Adipocyte (in vitro differentiated cells): ENCODE data around the gene MPND.
A peak's percentile ranks its signal among the peaks of the same experiment; 100 is the strongest.

ENCODE experiments used
- DNase-seq: peaks from one replicate; pipeline ENCODE4 v3.0.0-alpha.2; 2015; ENCODE audit warnings: low read depth
- H3K27me3 ChIP-seq: replicated peaks from 2 replicates; pipeline ENCODE4 v1.7.0; 2013; ENCODE audit warnings: mild to moderate bottlenecking, low read length, moderate library complexity; ENCODE audit not compliant: control insufficient read depth, insufficient read depth
- H3K36me3 ChIP-seq: 2 replicates; pipeline ENCODE4 v1.7.0; 2013; ENCODE audit warnings: low read length, mild to moderate bottlenecking, moderate library complexity; ENCODE audit not compliant: control insufficient read depth, insufficient read depth, severe bottlenecking
- H3K4me1 ChIP-seq: 2 replicates; pipeline ENCODE4 v1.7.0; 2013; ENCODE audit warnings: mild to moderate bottlenecking, low read length, moderate library complexity; ENCODE audit not compliant: control insufficient read depth, insufficient read depth
- H3K4me3 ChIP-seq: 2 replicates; pipeline ENCODE4 v1.7.0; 2013; ENCODE audit warnings: mild to moderate bottlenecking, low read length, moderate library complexity
- H3K9ac ChIP-seq: 2 replicates; pipeline ENCODE4 v1.7.0; 2013; ENCODE audit warnings: mild to moderate bottlenecking, low read length, moderate library complexity
- H3K9me3 ChIP-seq: 2 replicates; pipeline ENCODE4 v1.7.0; 2013; ENCODE audit warnings: mild to moderate bottlenecking, low read length, moderate library complexity; ENCODE audit not compliant: control insufficient read depth

MPND gene

DNA sequence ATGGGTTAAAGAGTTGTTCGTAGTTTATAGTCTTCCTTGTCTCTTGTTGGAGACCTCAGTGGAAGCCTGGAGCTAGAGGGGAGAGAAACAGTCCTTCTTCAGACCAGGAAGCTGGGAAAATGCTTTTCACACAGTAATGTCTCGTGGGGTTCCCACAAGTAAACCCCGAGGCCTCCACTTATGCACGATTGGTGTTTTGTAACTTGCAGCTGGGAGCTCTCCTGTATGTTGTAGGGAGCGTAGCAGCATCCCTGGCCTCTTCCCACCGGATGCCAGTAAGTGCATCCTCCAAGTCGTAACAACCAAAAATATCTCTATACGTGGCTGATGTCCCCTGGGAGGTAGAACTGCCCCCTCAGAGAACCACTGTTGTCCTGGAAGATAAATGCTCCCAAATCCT, 62.6 kb downstream of the MPND start:
- no peak overlapping the region for H3K4me3 ChIP-seq

DNA sequence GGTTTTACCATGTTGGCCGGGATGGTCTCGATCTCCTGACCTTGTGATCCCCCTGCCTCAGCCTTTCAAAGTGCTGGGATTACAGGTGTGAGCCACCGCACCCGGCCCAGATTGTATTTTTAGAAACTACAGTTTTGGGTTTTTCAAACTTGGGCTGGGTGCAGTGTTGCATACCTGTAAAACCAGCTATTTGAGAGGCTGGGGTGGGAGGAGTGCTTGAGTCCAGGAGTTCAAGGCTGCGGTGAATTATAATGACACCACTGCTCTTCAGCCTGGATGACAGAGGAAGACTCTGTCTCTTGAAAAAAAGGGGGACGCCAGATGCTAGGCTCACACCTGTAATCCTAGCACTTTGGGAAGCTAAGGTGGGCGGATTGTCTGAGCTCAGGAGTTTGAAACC, 63.3 kb downstream of the MPND start:
- Histone ChIP-seq H3K36me3 (peaks cover 6% of the 10 kb centered on the region), H3K27me3 (no peaks in the 10 kb centered on the region), H3K9me3 (no peaks in the 10 kb centered on the region), H3K4me1 (peaks cover 16% of the 10 kb centered on the region), H3K4me3 (no peak overlapping the region), H3K9ac (no peak overlapping the region)
- DNase-seq = no peak

More for the DNA sequence above, 62.6 kb downstream of the MPND start:
- no peaks in the 10 kb centered on the region for H3K27me3 ChIP-seq
- DNase-seq = no peak
- peak overlapping the region; percentile 2 for H3K9ac ChIP-seq
- no peaks in the 10 kb centered on the region for H3K9me3 ChIP-seq
- peaks cover 6% of the 10 kb centered on the region for H3K36me3 ChIP-seq
- peaks cover 19% of the 10 kb centered on the region for H3K4me1 ChIP-seq

DNA sequence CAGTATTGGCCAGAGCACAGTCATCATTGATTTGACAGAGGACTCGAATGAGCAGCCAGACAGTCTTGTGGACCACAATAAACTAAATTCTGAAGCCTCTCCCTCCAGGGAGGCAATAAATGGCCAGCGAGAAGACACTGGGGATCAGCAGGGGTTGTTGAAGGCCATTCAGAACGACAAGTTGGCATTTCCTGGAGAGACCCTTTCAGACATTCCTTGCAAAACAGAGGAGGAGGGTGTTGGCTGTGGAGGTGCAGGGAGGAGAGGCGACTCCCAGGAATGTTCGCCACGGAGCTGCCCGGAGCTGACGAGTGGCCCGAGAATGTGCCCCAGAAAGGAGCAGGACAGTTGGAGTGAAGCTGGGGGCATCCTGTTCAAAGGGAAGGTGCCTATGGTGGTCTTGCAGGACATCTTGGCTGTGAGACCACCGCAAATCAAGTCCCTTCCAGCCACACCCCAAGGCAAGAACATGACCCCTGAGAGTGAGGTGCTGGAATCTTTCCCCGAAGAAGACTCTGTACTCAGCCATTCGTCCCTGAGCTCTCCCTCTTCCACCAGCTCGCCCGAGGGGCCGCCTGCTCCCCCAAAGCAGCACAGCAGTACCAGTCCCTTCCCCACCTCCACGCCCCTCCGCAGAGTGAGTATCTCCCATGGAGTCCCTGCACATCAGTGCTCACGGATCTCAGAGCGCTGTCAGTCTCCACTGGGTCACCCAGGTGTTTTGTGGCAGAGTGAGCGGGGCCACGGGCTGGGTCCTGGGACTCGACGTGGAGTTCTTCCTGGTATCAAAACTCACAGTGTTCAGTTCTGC, 66.0 kb downstream of the MPND start:
- H3K9me3 ChIP-seq = no peaks in the 10 kb centered on the region
- no peaks in the 10 kb centered on the region for H3K27me3 ChIP-seq
- DNase-seq = no peak
- H3K9ac ChIP-seq = no peak overlapping the region
- H3K4me1 ChIP-seq = peaks cover 8% of the 10 kb centered on the region
- H3K36me3 ChIP-seq = peaks cover 6% of the 10 kb centered on the region
- H3K4me3 ChIP-seq = no peak overlapping the region
